ENCODE data around the gene C4BPA.

DNA sequence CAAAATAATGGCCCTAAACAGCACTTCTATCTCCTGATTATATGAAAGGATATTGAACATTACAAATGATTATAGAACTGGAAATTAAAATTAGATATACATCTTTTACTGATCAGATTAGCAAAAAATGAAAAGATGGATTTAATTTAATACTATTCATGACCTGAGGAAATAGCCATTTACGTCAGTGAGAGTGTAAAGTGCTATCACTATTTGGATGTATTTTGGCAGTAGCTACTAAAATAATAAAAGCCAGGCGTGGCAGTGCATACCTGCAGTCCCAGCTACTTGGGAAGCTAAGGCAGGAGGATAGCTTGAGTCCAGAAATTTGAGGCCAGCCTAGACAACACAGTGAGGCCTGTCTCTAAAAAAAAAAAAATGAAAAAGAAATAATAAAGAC is 10.1 kb upstream of the C4BPA start:
- TF ChIP-seq BACH2 (CRISPR knock-in tag; IDR thresholded peaks at IDR 0.05; ENCODE audit: borderline replicate concordance) (no peak), SNAI2 (CRISPR knock-in tag; IDR thresholded peaks at IDR 0.05) (no peak)
